ENCODE measurements around the gene OR2H2.

DNA sequence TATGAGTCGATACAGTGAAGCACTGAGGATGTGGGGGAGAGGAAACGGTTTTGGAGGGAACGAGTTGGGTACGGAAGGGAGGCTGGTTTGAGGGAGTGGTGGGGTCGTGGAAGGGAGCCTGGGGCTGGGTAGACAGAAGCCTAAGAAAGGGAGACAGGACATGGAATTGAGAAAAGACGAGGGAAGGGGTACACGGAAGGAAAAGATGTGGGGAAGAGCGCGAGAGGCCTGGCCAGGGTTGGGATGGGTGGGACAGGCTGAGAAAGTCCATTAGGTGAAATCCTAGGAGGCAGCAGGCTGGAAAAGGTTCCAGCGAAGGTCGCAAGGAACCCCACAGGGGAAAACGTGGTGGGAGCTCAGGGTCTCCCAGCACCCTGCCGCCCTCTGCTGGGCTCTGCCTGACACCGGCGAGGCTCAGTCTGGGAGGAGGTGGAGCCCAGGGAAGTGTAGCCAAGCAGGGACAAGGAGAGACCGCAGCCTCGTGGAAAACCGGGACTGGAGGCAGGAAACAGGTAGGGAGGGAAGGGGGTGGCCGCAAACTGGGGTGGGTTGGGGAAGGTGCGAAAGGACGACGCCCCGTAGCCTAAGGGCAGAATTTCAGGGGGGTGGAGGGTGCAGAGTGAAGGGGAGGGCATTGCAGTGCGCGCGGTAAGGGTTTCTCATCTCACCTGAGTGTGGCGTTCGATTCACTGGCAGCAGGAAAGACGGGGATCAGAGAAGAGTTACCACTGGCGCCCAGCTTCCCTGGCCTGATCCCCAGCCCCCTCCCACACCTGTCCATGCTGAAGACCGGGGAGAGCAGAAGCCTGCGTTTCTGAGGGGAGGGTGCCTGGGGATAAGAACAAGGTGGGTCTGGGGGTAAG, 43.7 kb downstream of the OR2H2 start:
- TF ChIP-seq, protein P1, sequence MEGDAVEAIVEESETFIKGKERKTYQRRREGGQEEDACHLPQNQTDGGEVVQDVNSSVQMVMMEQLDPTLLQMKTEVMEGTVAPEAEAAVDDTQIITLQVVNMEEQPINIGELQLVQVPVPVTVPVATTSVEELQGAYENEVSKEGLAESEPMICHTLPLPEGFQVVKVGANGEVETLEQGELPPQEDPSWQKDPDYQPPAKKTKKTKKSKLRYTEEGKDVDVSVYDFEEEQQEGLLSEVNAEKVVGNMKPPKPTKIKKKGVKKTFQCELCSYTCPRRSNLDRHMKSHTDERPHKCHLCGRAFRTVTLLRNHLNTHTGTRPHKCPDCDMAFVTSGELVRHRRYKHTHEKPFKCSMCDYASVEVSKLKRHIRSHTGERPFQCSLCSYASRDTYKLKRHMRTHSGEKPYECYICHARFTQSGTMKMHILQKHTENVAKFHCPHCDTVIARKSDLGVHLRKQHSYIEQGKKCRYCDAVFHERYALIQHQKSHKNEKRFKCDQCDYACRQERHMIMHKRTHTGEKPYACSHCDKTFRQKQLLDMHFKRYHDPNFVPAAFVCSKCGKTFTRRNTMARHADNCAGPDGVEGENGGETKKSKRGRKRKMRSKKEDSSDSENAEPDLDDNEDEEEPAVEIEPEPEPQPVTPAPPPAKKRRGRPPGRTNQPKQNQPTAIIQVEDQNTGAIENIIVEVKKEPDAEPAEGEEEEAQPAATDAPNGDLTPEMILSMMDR (IDR thresholded peaks at IDR 0.05): peak; percentile 50 to 80 (median 65)
- peak in 1 of 2 donors; percentile 32 for TF ChIP-seq POLR2A (IDR thresholded peaks at IDR 0.05)

Measured in uterus (tissue), 2 donors.